Activated CD8-positive, alpha-beta memory T cell treated with anti-CD3 and anti-CD28 coated beads, Interleukin-2, amount 50 U/mL, for 24 hours (primary cell): Measurements from ENCODE around the gene NRP1.
A peak's percentile ranks its signal among the peaks of the same experiment; 100 is the strongest.
"Not testable (repeated sequence)": the region's sequence is repeated elsewhere in the genome, so short reads cannot be mapped to it uniquely, and the experiment has no call there.

Source experiments
- DNase-seq: peaks from one replicate; pipeline ENCODE4 v3.0.0-alpha.2; 2020; ENCODE audit errors: extremely low read depth

NRP1 gene

GRCh38 chr10:33150146-33150545, 184.3 kb downstream of the NRP1 start:
- DNase-seq, result no peak

- no peak for DNase-seq
These were observed 187.5 kb downstream of the NRP1 start for GRCh38 chr10:33147013-33147310.

- DNase-seq, result no peak
These were observed 188.1 kb downstream of the NRP1 start for GRCh38 chr10:33146189-33147012.

GRCh38 chr10:33145451-33146188, 188.8 kb downstream of the NRP1 start:
- no peak for DNase-seq

- no peak for DNase-seq
These were observed 191.2 kb downstream of the NRP1 start for GRCh38 chr10:33143160-33143728.

GRCh38 chr10:33142295-33142694, 192.2 kb downstream of the NRP1 start:
- no peak for DNase-seq

- DNase-seq, result no peak
These were observed 193.2 kb downstream of the NRP1 start for GRCh38 chr10:33141251-33141650.

- DNase-seq, result no peak
These were observed 195.3 kb downstream of the NRP1 start for GRCh38 chr10:33139181-33139646.

GRCh38 chr10:33138686-33139085, 195.8 kb downstream of the NRP1 start:
- DNase-seq, result not testable (repeated sequence)

- DNase-seq, result no peak
These were observed 197.0 kb downstream of the NRP1 start for GRCh38 chr10:33137356-33138005.

GRCh38 chr10:33136781-33137180, 197.7 kb downstream of the NRP1 start:
- DNase-seq, result no peak

- DNase-seq, result no peak
These were observed 198.2 kb downstream of the NRP1 start for GRCh38 chr10:33136271-33136670.

GRCh38 chr10:33134011-33134751, 200.3 kb downstream of the NRP1 start:
- peak; percentile 56 for DNase-seq

- no peak for DNase-seq
These were observed 200.9 kb downstream of the NRP1 start for GRCh38 chr10:33133557-33133956.

- DNase-seq, result no peak
These were observed 201.8 kb downstream of the NRP1 start for GRCh38 chr10:33132626-33133025.

GRCh38 chr10:33129996-33130386, 204.5 kb downstream of the NRP1 start:
- no peak for DNase-seq

- DNase-seq, result no peak
These were observed 205.1 kb downstream of the NRP1 start for GRCh38 chr10:33129141-33129995.

- no peak for DNase-seq
These were observed 206.8 kb downstream of the NRP1 start for GRCh38 chr10:33127622-33128021.
